ENCODE data around the gene STXBP6. TPM values are rescaled to one million over a fixed set of nuclear protein-coding genes. Genes with fewer than 3 reads are reported as not detected.

STXBP6 gene
- total RNA-seq, 1 experiment from 2014 or later = 12.3 TPM

GRCh38 chr14:24873551-24873950, 176.4 kb downstream of the STXBP6 start:
- intact Hi-C loops (cut with micrococcal nuclease; ENCODE audit: unreplicated experiment) = no loop called here
- DNase-seq = no peak
- no peaks in the 10 kb centered on the region for H3F3A ChIP-seq (ENCODE audit: insufficient read depth, low read depth)
- H3K9me3 ChIP-seq (ENCODE audit: insufficient read depth, low read depth) = no peaks in the 10 kb centered on the region
- no peaks in the 10 kb centered on the region for H3K4me1 ChIP-seq (replicated peaks; ENCODE audit: insufficient read depth)
- TF ChIP-seq CTCF (conservative IDR thresholded peaks at IDR 0.05) (no peak), EZH2 (IDR thresholded peaks at IDR 0.05; ENCODE audit: low read depth) (no peak)
- POLR2A ChIA-PET (ENCODE audit: unreplicated experiment) = no interaction called here
- CTCF ChIA-PET = no interaction called here
- H3K9me2 ChIP-seq (ENCODE audit: insufficient read depth) = no peaks in the 10 kb centered on the region
- BruUV-seq (replicated peaks) = no TSS peak
- H3K4me2 ChIP-seq = no peak overlapping the region
- H3K27ac ChIP-seq = no peak overlapping the region
- no peaks in the 10 kb centered on the region for H3K27me3 ChIP-seq (ENCODE audit: insufficient read depth, low read depth)
- no peak overlapping the region for H3K4me3 ChIP-seq
- H3K79me2 ChIP-seq (ENCODE audit: low read depth) = no peaks in the 10 kb centered on the region
- H4K20me1 ChIP-seq (ENCODE audit: insufficient read depth) = no peaks in the 10 kb centered on the region
- no peaks in the 10 kb centered on the region for H3K36me3 ChIP-seq (ENCODE audit: low read depth)
- H2AFZ ChIP-seq = no peak overlapping the region

- H3K4me1 ChIP-seq (replicated peaks; ENCODE audit: insufficient read depth) = no peaks in the 10 kb centered on the region
- no peak for TF ChIP-seq EZH2 (IDR thresholded peaks at IDR 0.05; ENCODE audit: low read depth)
- no peak for TF ChIP-seq CTCF (conservative IDR thresholded peaks at IDR 0.05)
Measured at GRCh38 chr14:24870949-24871701, 178.8 kb downstream of the STXBP6 start.

GRCh38 chr14:24868389-24868788, 181.6 kb downstream of the STXBP6 start:
- Histone ChIP-seq H3K4me1 (replicated peaks; ENCODE audit: insufficient read depth) (no peaks in the 10 kb centered on the region), H3K4me3 (no peak overlapping the region), H3K4me2 (no peak overlapping the region), H2AFZ (no peak overlapping the region), H3K79me2 (ENCODE audit: low read depth) (no peaks in the 10 kb centered on the region), H3F3A (ENCODE audit: insufficient read depth, low read depth) (no peaks in the 10 kb centered on the region), H4K20me1 (ENCODE audit: insufficient read depth) (no peaks in the 10 kb centered on the region), H3K9me2 (ENCODE audit: insufficient read depth) (no peaks in the 10 kb centered on the region), H3K27ac (no peak overlapping the region), H3K36me3 (ENCODE audit: low read depth) (no peaks in the 10 kb centered on the region), H3K9me3 (ENCODE audit: insufficient read depth, low read depth) (no peaks in the 10 kb centered on the region), H3K27me3 (ENCODE audit: insufficient read depth, low read depth) (no peaks in the 10 kb centered on the region)
- POLR2A ChIA-PET (ENCODE audit: unreplicated experiment) = no interaction called here
- intact Hi-C loops (cut with micrococcal nuclease; ENCODE audit: unreplicated experiment) = no loop called here
- DNase-seq = no peak
- CTCF ChIA-PET = no interaction called here
- no TSS peak for BruUV-seq (replicated peaks)
- TF ChIP-seq CTCF (conservative IDR thresholded peaks at IDR 0.05) = no peak
- no peak for TF ChIP-seq EZH2 (IDR thresholded peaks at IDR 0.05; ENCODE audit: low read depth)

More at GRCh38 chr14:24870949-24871701, 178.8 kb downstream of the STXBP6 start:
- H3K27ac ChIP-seq = no peak overlapping the region
- no peaks in the 10 kb centered on the region for H3K9me3 ChIP-seq (ENCODE audit: insufficient read depth, low read depth)
- H3K9me2 ChIP-seq (ENCODE audit: insufficient read depth) = no peaks in the 10 kb centered on the region
- H3K4me3 ChIP-seq = no peak overlapping the region
- no TSS peak for BruUV-seq (replicated peaks)
- no peak overlapping the region for H2AFZ ChIP-seq
- no peaks in the 10 kb centered on the region for H3F3A ChIP-seq (ENCODE audit: insufficient read depth, low read depth)
- no peak for DNase-seq
- intact Hi-C loops (cut with micrococcal nuclease; ENCODE audit: unreplicated experiment) = no loop called here
- H3K79me2 ChIP-seq (ENCODE audit: low read depth) = no peaks in the 10 kb centered on the region
- no peaks in the 10 kb centered on the region for H4K20me1 ChIP-seq (ENCODE audit: insufficient read depth)
- no peaks in the 10 kb centered on the region for H3K27me3 ChIP-seq (ENCODE audit: insufficient read depth, low read depth)
- ChIA-PET POLR2A (ENCODE audit: unreplicated experiment) (no interaction called here), CTCF (no interaction called here)
- H3K36me3 ChIP-seq (ENCODE audit: low read depth) = no peaks in the 10 kb centered on the region
- H3K4me2 ChIP-seq = no peak overlapping the region

Data from PC-9 (cell line).